Neural crest cell (in vitro differentiated cells): ENCODE data around the gene TCF4. TPM values are rescaled to one million over a fixed set of nuclear protein-coding genes. Genes with fewer than 3 reads are reported as not detected.

Experiments used
- DNase-seq: peaks from one replicate; pipeline ENCODE4 v3.0.0; 2021; ENCODE audit warnings: low read depth, mixed read lengths, low spot score
- H3K27ac Mint-ChIP-seq: one replicate; pipeline ENCODE4 v1.8.0; 2021; ENCODE audit warnings: mild to moderate bottlenecking, mixed read lengths; ENCODE audit not compliant: unreplicated experiment
- H3K27me3 Mint-ChIP-seq: 2 replicates; pipeline ENCODE4 v1.8.0; 2021; ENCODE audit warnings: low read depth, mild to moderate bottlenecking, mixed read lengths
- H3K36me3 Mint-ChIP-seq: 2 replicates; pipeline ENCODE4 v1.8.0; 2021; ENCODE audit warnings: low read depth, mild to moderate bottlenecking, mixed read lengths
- H3K4me1 Mint-ChIP-seq: 2 replicates; pipeline ENCODE4 v1.8.0; 2021; ENCODE audit warnings: mixed read lengths
- H3K4me3 Mint-ChIP-seq: one replicate; pipeline ENCODE4 v1.8.0; 2021; ENCODE audit warnings: mild to moderate bottlenecking, mixed read lengths
- H3K9me3 Mint-ChIP-seq: 2 replicates; pipeline ENCODE4 v1.8.0; 2021; ENCODE audit warnings: mixed read lengths
- CTCF ChIP-seq: fragments of 200-600 bp; sonication (generic); conservative IDR thresholded peaks from 2 replicates; pipeline ENCODE4 v1.5.0; 2021; ENCODE audit warnings: antibody characterized with exemption, mild to moderate bottlenecking
- total RNA-seq: library from RNA; stranded (reverse); gene quantifications from 2 replicates; pipeline ENCODE4 v1.2.1, GENCODE V29; 2021

Gene TCF4
- total RNA-seq, 1 donor from 2014 or later = 89.9 TPM

GRCh38 chr18:55609160-55609825 lies 21.3 kb upstream of the TCF4 start:
- H3K27me3 Mint-ChIP-seq = no peaks in the 10 kb centered on the region
- peak overlapping the region; percentile 25 for H3K27ac Mint-ChIP-seq
- DNase-seq = no peak
- H3K4me3 Mint-ChIP-seq = no peak overlapping the region
- H3K4me1 Mint-ChIP-seq = no peaks in the 10 kb centered on the region
- H3K36me3 Mint-ChIP-seq = peaks cover 3% of the 10 kb centered on the region
- TF ChIP-seq CTCF = no peak
- H3K9me3 Mint-ChIP-seq = peaks cover 3% of the 10 kb centered on the region

- Mint-ChIP-seq H3K36me3 (no peaks in the 10 kb centered on the region), H3K4me3 (no peak overlapping the region), H3K9me3 (no peaks in the 10 kb centered on the region), H3K4me1 (no peaks in the 10 kb centered on the region), H3K27ac (no peak overlapping the region), H3K27me3 (no peaks in the 10 kb centered on the region)
- DNase-seq = no peak
- no peak for TF ChIP-seq CTCF
These were observed 20.5 kb upstream of the TCF4 start for GRCh38 chr18:55608497-55608896.

GRCh38 chr18:55607773-55608172 lies 19.8 kb upstream of the TCF4 start:
- Mint-ChIP-seq H3K36me3 (no peaks in the 10 kb centered on the region), H3K4me3 (no peak overlapping the region), H3K27ac (no peak overlapping the region), H3K27me3 (no peaks in the 10 kb centered on the region), H3K4me1 (no peaks in the 10 kb centered on the region), H3K9me3 (no peaks in the 10 kb centered on the region)
- TF ChIP-seq CTCF = no peak
- no peak for DNase-seq

GRCh38 chr18:55605733-55606338 lies 17.8 kb upstream of the TCF4 start:
- Mint-ChIP-seq H3K4me1 (no peaks in the 10 kb centered on the region), H3K4me3 (no peak overlapping the region), H3K9me3 (no peaks in the 10 kb centered on the region), H3K27me3 (no peaks in the 10 kb centered on the region), H3K27ac (no peak overlapping the region), H3K36me3 (no peaks in the 10 kb centered on the region)
- DNase-seq = no peak
- no peak for TF ChIP-seq CTCF

- no peak for TF ChIP-seq CTCF
These were observed 15.8 kb upstream of the TCF4 start for GRCh38 chr18:55603775-55604174.

More at GRCh38 chr18:55603775-55604174, 15.8 kb upstream of the TCF4 start:
- Mint-ChIP-seq H3K36me3 (no peaks in the 10 kb centered on the region), H3K4me3 (no peak overlapping the region), H3K27me3 (no peaks in the 10 kb centered on the region), H3K27ac (no peak overlapping the region), H3K9me3 (no peaks in the 10 kb centered on the region), H3K4me1 (no peaks in the 10 kb centered on the region)
- no peak for DNase-seq
